Measurements from ENCODE around the gene PIP5K1C.

Gene PIP5K1C

GRCh38 chr19:3665681-3666544 lies 34.4 kb downstream of the PIP5K1C start:
- Mint-ChIP-seq H3K4me1 (peaks cover 51% of the 10 kb centered on the region), H3K27ac (no peak overlapping the region), H3K9me3 (no peaks in the 10 kb centered on the region), H3K4me3 (no peak overlapping the region), H3K27me3 (no peaks in the 10 kb centered on the region)
- ATAC-seq = peak; percentile 74
- peak; percentile 74 to 76 for DNase-seq

GRCh38 chr19:3664879-3665642 lies 35.2 kb downstream of the PIP5K1C start:
- peak overlapping the region in 1 of 2 donors; percentile 46 for H3K27ac Mint-ChIP-seq
- H3K4me1 Mint-ChIP-seq = peaks cover 42% of the 10 kb centered on the region
- H3K9me3 Mint-ChIP-seq = no peaks in the 10 kb centered on the region
- no peaks in the 10 kb centered on the region for H3K27me3 Mint-ChIP-seq
- no peak overlapping the region for H3K4me3 Mint-ChIP-seq
- ATAC-seq = no peak
- no peak for DNase-seq

- Mint-ChIP-seq H3K4me3 (no peak overlapping the region), H3K27ac (no peak overlapping the region), H3K27me3 (no peaks in the 10 kb centered on the region), H3K4me1 (peaks cover 30% of the 10 kb centered on the region), H3K9me3 (no peaks in the 10 kb centered on the region)
- DNase-seq (no peak), ATAC-seq (no peak)
Observed at GRCh38 chr19:3663838-3664237, 36.4 kb downstream of the PIP5K1C start.

- H3K27ac Mint-ChIP-seq = no peak overlapping the region
- peaks cover 8% of the 10 kb centered on the region for H3K4me1 Mint-ChIP-seq
- DNase-seq = no peak
- no peaks in the 10 kb centered on the region for H3K9me3 Mint-ChIP-seq
- H3K4me3 Mint-ChIP-seq = no peak overlapping the region
- ATAC-seq = no peak
- no peaks in the 10 kb centered on the region for H3K27me3 Mint-ChIP-seq
Observed at GRCh38 chr19:3661284-3662238, 38.7 kb downstream of the PIP5K1C start.

- Mint-ChIP-seq H3K27me3 (no peaks in the 10 kb centered on the region), H3K27ac (no peak overlapping the region), H3K9me3 (no peaks in the 10 kb centered on the region), H3K4me1 (no peaks in the 10 kb centered on the region), H3K4me3 (no peak overlapping the region)
- ATAC-seq (no peak), DNase-seq (no peak)
Observed at GRCh38 chr19:3660493-3661219, 39.6 kb downstream of the PIP5K1C start.

- Mint-ChIP-seq H3K27me3 (no peaks in the 10 kb centered on the region), H3K9me3 (no peaks in the 10 kb centered on the region), H3K4me3 (no peak overlapping the region), H3K4me1 (no peaks in the 10 kb centered on the region), H3K27ac (no peak overlapping the region)
- ATAC-seq (no peak), DNase-seq (no peak)
Observed at GRCh38 chr19:3659746-3660112, 40.5 kb downstream of the PIP5K1C start.

GRCh38 chr19:3658870-3659745 lies 41.2 kb downstream of the PIP5K1C start:
- Mint-ChIP-seq H3K9me3 (no peaks in the 10 kb centered on the region), H3K4me3 (no peak overlapping the region), H3K27ac (peak overlapping the region in 1 of 2 donors; percentile 57), H3K27me3 (no peaks in the 10 kb centered on the region), H3K4me1 (no peaks in the 10 kb centered on the region)
- ATAC-seq (no peak), DNase-seq (no peak)

GRCh38 chr19:3658004-3658869 lies 42.0 kb downstream of the PIP5K1C start:
- peak overlapping the region in 1 of 2 donors; percentile 54 for H3K27ac Mint-ChIP-seq
- H3K4me1 Mint-ChIP-seq = no peaks in the 10 kb centered on the region
- H3K27me3 Mint-ChIP-seq = no peaks in the 10 kb centered on the region
- DNase-seq (no peak), ATAC-seq (no peak)
- no peak overlapping the region for H3K4me3 Mint-ChIP-seq
- H3K9me3 Mint-ChIP-seq = no peaks in the 10 kb centered on the region

- no peak overlapping the region for H3K27ac Mint-ChIP-seq
- ATAC-seq = no peak
- no peaks in the 10 kb centered on the region for H3K9me3 Mint-ChIP-seq
- H3K4me1 Mint-ChIP-seq = no peaks in the 10 kb centered on the region
- DNase-seq = no peak
- H3K27me3 Mint-ChIP-seq = no peaks in the 10 kb centered on the region
- no peak overlapping the region for H3K4me3 Mint-ChIP-seq
Observed at GRCh38 chr19:3657395-3657769, 42.9 kb downstream of the PIP5K1C start.

- no peaks in the 10 kb centered on the region for H3K4me1 Mint-ChIP-seq
- DNase-seq (no peak), ATAC-seq (no peak)
- H3K9me3 Mint-ChIP-seq = no peaks in the 10 kb centered on the region
- no peaks in the 10 kb centered on the region for H3K27me3 Mint-ChIP-seq
- H3K27ac Mint-ChIP-seq = no peak overlapping the region
- H3K4me3 Mint-ChIP-seq = no peak overlapping the region
Observed at GRCh38 chr19:3656747-3657394, 43.4 kb downstream of the PIP5K1C start.

GRCh38 chr19:3656073-3656746 lies 44.1 kb downstream of the PIP5K1C start:
- no peak for DNase-seq
- Mint-ChIP-seq H3K9me3 (no peaks in the 10 kb centered on the region), H3K4me1 (no peaks in the 10 kb centered on the region), H3K4me3 (no peak overlapping the region), H3K27me3 (no peaks in the 10 kb centered on the region), H3K27ac (peak overlapping the region in 1 of 2 donors; percentile 86)
- ATAC-seq = no peak

- Mint-ChIP-seq H3K4me3 (no peak overlapping the region), H3K9me3 (no peaks in the 10 kb centered on the region), H3K27ac (no peak overlapping the region), H3K27me3 (no peaks in the 10 kb centered on the region), H3K4me1 (no peaks in the 10 kb centered on the region)
- DNase-seq (no peak), ATAC-seq (no peak)
Observed at GRCh38 chr19:3655402-3656072, 44.7 kb downstream of the PIP5K1C start.
